ENCODE measurements around the gene UGT8.

- TF ChIP-seq CTCF (IDR thresholded peaks at IDR 0.05), result no peak
- TF ChIP-seq POLR2A (IDR thresholded peaks at IDR 0.05), result no peak
- TF ChIP-seq POLR2AphosphoS5 (IDR thresholded peaks at IDR 0.05), result no peak
Observed at GRCh38 chr4:114698231-114698630, 99.6 kb downstream of the UGT8 start.

Data from upper lobe of left lung (tissue), 4 donors.